GM23248 (cell line): ENCODE measurements around the gene PIANP. TPM values are rescaled to one million over a fixed set of nuclear protein-coding genes. Genes with fewer than 3 reads are reported as not detected.
"Not testable (repeated sequence)": the region's sequence is repeated elsewhere in the genome, so short reads cannot be mapped to it uniquely, and the experiment has no call there.

Experiments used
- DNase-seq: peaks from one replicate; pipeline ENCODE4 v3.0.0-alpha.2; 2015
- H2AFZ ChIP-seq: fragments of 200-600 bp; sonication (generic); 2 replicates; pipeline ENCODE4 v1.6.1; 2016; ENCODE audit warnings: antibody characterized with exemption
- H3F3A ChIP-seq: fragments of 200-600 bp; sonication (generic); 2 replicates; pipeline ENCODE4 v1.6.1; 2016; ENCODE audit warnings: mild to moderate bottlenecking, antibody characterized with exemption, mixed run types; ENCODE audit not compliant: insufficient read depth
- H3K27ac ChIP-seq: fragments of 200-600 bp; sonication (generic); 2 replicates; pipeline ENCODE4 v1.5.1; 2016; ENCODE audit warnings: mild to moderate bottlenecking
- H3K27me3 ChIP-seq: fragments of 200-600 bp; sonication (generic); replicated peaks from 2 replicates; pipeline ENCODE4 v1.6.1; 2016; ENCODE audit warnings: mild to moderate bottlenecking; ENCODE audit not compliant: insufficient read depth
- H3K36me3 ChIP-seq: fragments of 200-600 bp; sonication (generic); 2 replicates; pipeline ENCODE4 v1.6.1; 2016; ENCODE audit warnings: low read depth, mild to moderate bottlenecking
- H3K4me1 ChIP-seq: fragments of 200-600 bp; sonication (generic); 2 replicates; pipeline ENCODE4 v1.6.1; 2016; ENCODE audit warnings: mild to moderate bottlenecking; ENCODE audit not compliant: insufficient read depth
- H3K4me2 ChIP-seq: fragments of 200-600 bp; sonication (generic); one replicate; pipeline ENCODE4 v1.6.1; 2016; ENCODE audit warnings: mild to moderate bottlenecking; ENCODE audit not compliant: unreplicated experiment
- H3K4me3 ChIP-seq: fragments of 200-600 bp; sonication (generic); 2 replicates; pipeline ENCODE4 v1.5.1; 2016; ENCODE audit warnings: mild to moderate bottlenecking
- H3K79me2 ChIP-seq: fragments of 200-600 bp; sonication (generic); 2 replicates; pipeline ENCODE4 v1.6.1; 2016; ENCODE audit warnings: mild to moderate bottlenecking; ENCODE audit not compliant: insufficient read depth
- H3K9ac ChIP-seq: fragments of 200-600 bp; sonication (generic); 2 replicates; pipeline ENCODE4 v1.6.1; 2016; ENCODE audit warnings: mild to moderate bottlenecking
- H3K9me2 ChIP-seq: fragments of 200-600 bp; sonication (generic); 2 replicates; pipeline ENCODE4 v1.6.1; 2016; ENCODE audit warnings: mixed run types, mild to moderate bottlenecking, moderate library complexity; ENCODE audit not compliant: insufficient read depth
- H3K9me3 ChIP-seq: fragments of 200-600 bp; sonication (generic); one replicate; pipeline ENCODE4 v1.6.1; 2017; ENCODE audit warnings: low read depth
- H4K20me1 ChIP-seq: fragments of 200-600 bp; sonication (generic); 2 replicates; pipeline ENCODE4 v1.6.0; 2016; ENCODE audit not compliant: insufficient read depth
- EZH2 ChIP-seq: fragments of 200-600 bp; sonication (generic); IDR thresholded peaks from 2 replicates; pipeline ENCODE4 v1.6.1; 2018; ENCODE audit warnings: antibody characterized with exemption, mild to moderate bottlenecking; ENCODE audit not compliant: insufficient read depth, poor library complexity, severe bottlenecking
- EZH2phosphoT487 ChIP-seq: fragments of 200-600 bp; sonication (generic); IDR thresholded peaks from 2 replicates; pipeline ENCODE4 v1.6.1; 2018; ENCODE audit warnings: antibody characterized with exemption, moderate library complexity, mild to moderate bottlenecking, low read depth; ENCODE audit not compliant: insufficient read depth
- WGBS, 2 experiments: methylation state at CpG; one replicate each; pipeline ENCODE4 v1.1.6; 2015 to 2017; ENCODE audit warnings: low lambda C conversion rate in 2 of 2, low coverage in 1 of 2; ENCODE audit errors: missing lambda C conversion rate in 2 of 2; 5-methylcytosine and 5-hydroxymethylcytosine counted together
- in situ Hi-C: fragments of 300-500 bp; cut with MboI; formaldehyde crosslinking; loops from 2 replicates; pipeline ENCODE4 v1.15.0; 2020
- polyA plus RNA-seq: library from polyadenylated mRNA; unstranded; fragments of >200 nt; fragmentation: Nextera tagmentation; extraction: Ambion mirVana; gene quantifications from 2 replicates; pipeline ENCODE4 v1.2.1, GENCODE V29; 2016
- total RNA-seq: library from RNA; depleted of rRNA; stranded (reverse); fragments of >200 nt; shearing (Covaris generic); gene quantifications from 2 replicates; pipeline ENCODE4 v1.2.3, GENCODE V29; 2014; rRNA removed

PIANP gene, protein sequence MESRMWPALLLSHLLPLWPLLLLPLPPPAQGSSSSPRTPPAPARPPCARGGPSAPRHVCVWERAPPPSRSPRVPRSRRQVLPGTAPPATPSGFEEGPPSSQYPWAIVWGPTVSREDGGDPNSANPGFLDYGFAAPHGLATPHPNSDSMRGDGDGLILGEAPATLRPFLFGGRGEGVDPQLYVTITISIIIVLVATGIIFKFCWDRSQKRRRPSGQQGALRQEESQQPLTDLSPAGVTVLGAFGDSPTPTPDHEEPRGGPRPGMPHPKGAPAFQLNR
- 0.11 TPM in 1 of 2 replicates, not detected in the other for total RNA-seq
- 0.60 and 0.75 TPM in 2 replicates for polyA plus RNA-seq

DNA sequence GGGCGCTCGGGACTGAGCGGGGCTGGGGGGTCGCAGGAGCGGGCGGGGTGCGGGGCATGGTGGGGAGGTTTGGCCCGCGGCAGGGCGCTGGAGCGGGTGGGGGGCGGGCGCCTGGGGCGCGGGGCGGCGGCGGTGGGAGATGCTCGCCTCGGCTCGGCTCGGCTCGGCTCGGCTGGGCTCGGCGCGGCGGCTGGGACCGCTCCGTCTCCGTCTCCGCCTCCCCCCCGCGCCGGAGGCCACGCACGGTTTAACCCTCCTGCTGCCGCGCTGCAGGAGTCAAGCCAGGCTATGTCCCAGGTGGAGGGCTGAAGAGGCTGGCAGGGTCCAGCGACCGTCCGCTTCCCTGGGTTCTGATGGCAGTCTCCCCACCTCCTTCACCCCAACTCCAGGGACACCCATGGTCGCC lies at the start of gene PIANP:
Gene PIANP, minus strand, starts transcription at position 170 of the 406 bp plus-strand sequence. CDS start 2,754 bp downstream, outside the sequence.
- H3K27ac ChIP-seq = no peak within 1 kb of the TSS
- no peaks in the 10 kb centered on the region for H3K36me3 ChIP-seq
- peak within 1 kb of the TSS; percentile 74 for H2AFZ ChIP-seq
- 1 to 3% methylated on average over 5 to 7 of the region's 43 CpGs for WGBS, 2 experiments
- in situ Hi-C loops = no loop called here
- no peaks in the 10 kb centered on the region for H4K20me1 ChIP-seq
- peaks cover 27% of the 10 kb centered on the region for H3K27me3 ChIP-seq
- peak within 1 kb of the TSS; percentile 69 for H3K4me3 ChIP-seq
- TF ChIP-seq EZH2 = no peak
- TF ChIP-seq EZH2phosphoT487 = no peak
- H3K9me3 ChIP-seq = no peaks in the 10 kb centered on the region
- H3F3A ChIP-seq = no peaks in the 10 kb centered on the region
- no peaks in the 10 kb centered on the region for H3K4me1 ChIP-seq
- peak within 1 kb of the TSS; percentile 78 for H3K4me2 ChIP-seq
- peak within 1 kb of the TSS; percentile 35; the same call in 1 of the 2 replicates for H3K9ac ChIP-seq
- DNase-seq = peak; percentile 73
- H3K9me2 ChIP-seq = no peaks in the 10 kb centered on the region
- no peaks in the 10 kb centered on the region for H3K79me2 ChIP-seq

DNA sequence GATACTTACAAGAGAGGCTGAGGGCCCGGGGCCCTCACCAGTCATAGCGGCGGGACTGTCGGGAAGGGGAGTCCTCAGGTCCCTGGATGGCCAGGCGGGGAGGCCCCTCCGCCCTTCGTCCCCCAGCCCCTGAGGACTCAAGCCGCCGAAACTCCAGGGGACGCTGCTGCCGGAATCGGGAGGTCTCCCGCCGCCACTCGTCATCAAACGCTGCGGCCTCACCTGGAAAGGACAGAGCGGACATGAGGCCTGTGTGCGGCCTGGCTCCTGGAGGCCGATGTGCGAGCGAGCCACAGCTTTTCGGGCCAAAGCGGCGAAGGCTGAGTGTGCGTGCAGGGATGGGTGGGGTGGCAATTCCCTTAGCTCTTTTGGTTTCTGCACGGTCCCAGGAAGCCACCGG lies 48.1 kb upstream of the PIANP start:
- TF ChIP-seq EZH2 = no peak
- TF ChIP-seq EZH2phosphoT487 = no peak
- Histone ChIP-seq H3K9me2 (no peaks in the 10 kb centered on the region), H3K9ac (no peak overlapping the region), H3K27me3 (no peaks in the 10 kb centered on the region), H3K36me3 (peaks cover 29% of the 10 kb centered on the region), H3K9me3 (no peaks in the 10 kb centered on the region), H2AFZ (no peak overlapping the region), H3F3A (peaks cover 28% of the 10 kb centered on the region), H3K27ac (no peak overlapping the region), H3K4me3 (no peak overlapping the region), H4K20me1 (no peaks in the 10 kb centered on the region), H3K4me2 (no peak overlapping the region), H3K79me2 (peaks cover 38% of the 10 kb centered on the region), H3K4me1 (peaks cover 5% of the 10 kb centered on the region; the same call in 1 of the 2 replicates)
- DNase-seq = no peak
- in situ Hi-C loops = no loop called here
- WGBS, 2 experiments = 93 to 96% methylated on average over 27 to 28 of the region's 28 CpGs

DNA sequence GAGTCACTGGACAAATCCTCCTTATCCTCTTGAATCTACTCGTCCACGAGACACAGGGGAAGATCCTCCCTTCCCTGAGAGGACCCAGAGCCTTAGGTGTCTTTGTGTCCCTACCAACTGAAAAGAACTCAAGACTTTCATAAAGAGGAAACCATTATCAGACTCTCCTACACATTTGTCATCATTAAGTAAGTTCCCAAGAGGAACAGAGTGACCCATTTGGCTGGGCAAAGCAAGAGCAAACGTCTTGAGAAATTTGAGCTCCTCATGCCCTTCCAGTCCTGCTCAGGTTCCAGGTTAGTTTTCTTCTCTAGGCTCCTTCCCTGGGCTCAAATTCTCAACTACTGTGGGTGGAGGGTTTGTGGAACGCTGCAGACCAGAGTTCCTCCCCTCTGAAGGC lies 46.6 kb upstream of the PIANP start:
- Histone ChIP-seq H3K79me2 (peaks cover 31% of the 10 kb centered on the region), H3K9me2 (no peaks in the 10 kb centered on the region), H3K9me3 (no peaks in the 10 kb centered on the region), H3K27me3 (no peaks in the 10 kb centered on the region), H3K36me3 (peaks cover 29% of the 10 kb centered on the region), H3K4me2 (no peak overlapping the region), H3K27ac (no peak overlapping the region), H3F3A (peaks cover 28% of the 10 kb centered on the region), H3K4me3 (no peak overlapping the region), H4K20me1 (no peaks in the 10 kb centered on the region), H2AFZ (no peak overlapping the region), H3K4me1 (peaks cover 5% of the 10 kb centered on the region; the same call in 1 of the 2 replicates), H3K9ac (no peak overlapping the region)
- DNase-seq = no peak
- in situ Hi-C loops = no loop called here
- TF ChIP-seq EZH2 (no peak), EZH2phosphoT487 (no peak)
- WGBS, 2 experiments = 73 to 79% methylated on average over 4 of the region's 4 CpGs

DNA sequence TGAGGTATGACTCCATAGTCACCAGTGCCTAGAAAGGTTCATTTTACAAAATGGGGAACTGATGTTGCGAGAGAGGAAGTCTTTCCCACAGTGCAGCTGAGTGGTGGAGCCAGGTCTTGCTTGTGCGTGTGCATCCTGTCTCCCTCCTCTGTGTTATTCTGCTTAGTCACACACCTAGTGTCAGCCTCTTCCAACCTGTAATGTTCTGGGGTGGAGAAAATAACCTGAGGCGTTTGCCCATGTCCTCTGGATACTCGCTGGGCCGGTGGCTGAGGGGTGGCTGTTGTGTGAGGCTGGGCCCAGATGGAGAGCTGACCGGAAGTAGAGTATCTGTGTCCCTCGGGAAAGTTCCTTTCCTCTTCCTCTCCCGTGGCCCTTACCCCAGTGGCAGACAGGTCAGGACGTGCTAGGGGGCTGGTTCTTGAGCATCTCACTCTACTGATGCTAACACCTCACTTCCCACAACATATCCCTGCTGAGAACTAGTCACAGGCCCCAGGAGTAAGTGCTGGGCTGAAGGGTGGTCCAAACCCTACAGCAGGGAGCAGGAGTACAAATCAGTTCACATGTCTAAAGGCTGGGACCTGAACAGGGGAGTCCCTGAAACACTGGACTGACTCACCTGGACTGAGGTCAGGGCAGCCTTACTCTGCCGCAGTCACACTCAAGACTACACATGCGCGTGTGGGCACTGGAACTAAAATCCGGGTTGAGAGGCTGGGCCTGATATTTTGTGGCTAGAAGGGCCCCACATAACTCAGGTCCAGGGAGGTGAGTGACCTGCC lies 45.3 kb upstream of the PIANP start:
- in situ Hi-C loops = no loop called here
- peaks cover 28% of the 10 kb centered on the region for H3F3A ChIP-seq
- no peak overlapping the region for H3K9ac ChIP-seq
- no peak for TF ChIP-seq EZH2phosphoT487
- no peak for TF ChIP-seq EZH2
- H3K4me2 ChIP-seq = no peak overlapping the region
- no peaks in the 10 kb centered on the region for H3K9me2 ChIP-seq
- DNase-seq = peak; percentile 22
- no peaks in the 10 kb centered on the region for H4K20me1 ChIP-seq
- no peaks in the 10 kb centered on the region for H3K4me1 ChIP-seq
- peaks cover 18% of the 10 kb centered on the region for H3K79me2 ChIP-seq
- H3K27ac ChIP-seq = no peak overlapping the region
- H3K9me3 ChIP-seq = no peaks in the 10 kb centered on the region
- H2AFZ ChIP-seq = no peak overlapping the region
- 65 to 70% methylated on average over 13 of the region's 13 CpGs for WGBS, 2 experiments
- H3K27me3 ChIP-seq = no peaks in the 10 kb centered on the region
- H3K4me3 ChIP-seq = no peak overlapping the region
- peaks cover 29% of the 10 kb centered on the region for H3K36me3 ChIP-seq

DNA sequence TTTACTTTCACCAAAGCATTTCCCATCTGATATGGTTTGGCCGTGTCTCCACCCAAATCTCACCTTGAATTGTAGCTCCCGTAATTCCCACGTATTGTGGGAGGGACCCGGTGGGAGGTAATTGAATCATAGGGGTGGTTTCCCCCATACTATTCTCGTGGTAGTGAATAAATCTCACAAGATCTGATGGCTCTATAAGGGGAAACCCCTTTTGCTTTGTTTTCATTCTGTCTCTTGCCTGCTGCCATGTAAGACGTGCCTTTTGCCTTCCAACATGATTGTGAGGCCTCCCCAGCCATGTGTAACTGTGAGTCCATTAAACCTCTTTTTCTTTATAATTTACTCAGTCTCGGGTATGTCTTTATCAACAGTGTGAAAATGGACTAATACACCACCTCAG lies 42.7 kb upstream of the PIANP start:
- H3K9me2 ChIP-seq, H3K9ac ChIP-seq, H3K4me3 ChIP-seq, H3K4me2 ChIP-seq, H3K79me2 ChIP-seq, DNase-seq, H3K4me1 ChIP-seq, in situ Hi-C loops, H3K9me3 ChIP-seq, H4K20me1 ChIP-seq, H3K27ac ChIP-seq, H3K27me3 ChIP-seq, H2AFZ ChIP-seq: not testable (repeated sequence)
- 69 to 71% methylated on average over 7 of the region's 7 CpGs for WGBS, 2 experiments
- Histone ChIP-seq H3K36me3 (peaks cover 11% of the 10 kb centered on the region; the same call in 1 of the 2 replicates), H3F3A (peaks cover 28% of the 10 kb centered on the region)
